Cardiac fibroblast (primary cell): ENCODE results near the gene PKD1L1.
A peak's percentile ranks its signal among the peaks of the same experiment; 100 is the strongest.

Source experiments
- DNase-seq, 2 donors: peaks; one replicate each; pipeline versions ENCODE4 v3.0.0 to v3.0.0-alpha.2; 2010; ENCODE audit warnings: low read depth in 2 of 2
- H3K4me3 ChIP-seq, 2 donors: replicated peaks in 1 of 2; 1 replicate in 1 of 2; 2 replicates in 1 of 2; pipeline ENCODE4 v1.5.1; 2011; ENCODE audit warnings: low read depth in 2 of 2, low read length in 2 of 2, mild to moderate bottlenecking in 2 of 2, moderate library complexity in 1 of 2
- TF ChIP-seq, protein P1 (sequence below): IDR thresholded peaks from one replicate; pipeline ENCODE4 v1.5.1; 2011; ENCODE audit warnings: low read depth, mild to moderate bottlenecking, low read length, inconsistent platforms

The PKD1L1 gene

DNA sequence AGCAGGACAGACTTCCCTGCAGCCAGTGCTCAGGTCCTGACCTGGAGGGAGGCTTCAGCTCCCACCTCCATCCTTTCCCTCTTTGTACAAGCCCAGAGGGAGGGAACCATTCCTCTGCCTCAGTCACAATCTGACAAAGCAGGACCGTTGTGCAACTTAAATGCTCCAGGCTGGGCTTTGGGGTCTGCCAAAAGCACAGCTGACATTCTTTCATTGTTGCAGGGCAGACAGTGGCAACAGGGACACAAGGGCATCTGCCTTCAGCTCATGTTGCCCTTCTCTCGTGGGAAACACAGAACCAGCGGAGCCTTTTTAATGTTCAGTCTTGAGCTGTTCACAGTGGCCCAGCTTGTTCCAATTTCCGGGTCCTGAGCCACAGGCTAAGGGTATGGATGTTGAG is 210.7 kb downstream of the PKD1L1 start:
- TF ChIP-seq, protein P1, sequence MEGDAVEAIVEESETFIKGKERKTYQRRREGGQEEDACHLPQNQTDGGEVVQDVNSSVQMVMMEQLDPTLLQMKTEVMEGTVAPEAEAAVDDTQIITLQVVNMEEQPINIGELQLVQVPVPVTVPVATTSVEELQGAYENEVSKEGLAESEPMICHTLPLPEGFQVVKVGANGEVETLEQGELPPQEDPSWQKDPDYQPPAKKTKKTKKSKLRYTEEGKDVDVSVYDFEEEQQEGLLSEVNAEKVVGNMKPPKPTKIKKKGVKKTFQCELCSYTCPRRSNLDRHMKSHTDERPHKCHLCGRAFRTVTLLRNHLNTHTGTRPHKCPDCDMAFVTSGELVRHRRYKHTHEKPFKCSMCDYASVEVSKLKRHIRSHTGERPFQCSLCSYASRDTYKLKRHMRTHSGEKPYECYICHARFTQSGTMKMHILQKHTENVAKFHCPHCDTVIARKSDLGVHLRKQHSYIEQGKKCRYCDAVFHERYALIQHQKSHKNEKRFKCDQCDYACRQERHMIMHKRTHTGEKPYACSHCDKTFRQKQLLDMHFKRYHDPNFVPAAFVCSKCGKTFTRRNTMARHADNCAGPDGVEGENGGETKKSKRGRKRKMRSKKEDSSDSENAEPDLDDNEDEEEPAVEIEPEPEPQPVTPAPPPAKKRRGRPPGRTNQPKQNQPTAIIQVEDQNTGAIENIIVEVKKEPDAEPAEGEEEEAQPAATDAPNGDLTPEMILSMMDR, result no peak
- no peak for DNase-seq
- no peak overlapping the region for H3K4me3 ChIP-seq

- DNase-seq, result no peak
- no peak overlapping the region for H3K4me3 ChIP-seq
- TF ChIP-seq, protein P1, result no peak
Observed at GRCh38 chr7:47735431-47736345, 212.6 kb downstream of the PKD1L1 start.

DNA sequence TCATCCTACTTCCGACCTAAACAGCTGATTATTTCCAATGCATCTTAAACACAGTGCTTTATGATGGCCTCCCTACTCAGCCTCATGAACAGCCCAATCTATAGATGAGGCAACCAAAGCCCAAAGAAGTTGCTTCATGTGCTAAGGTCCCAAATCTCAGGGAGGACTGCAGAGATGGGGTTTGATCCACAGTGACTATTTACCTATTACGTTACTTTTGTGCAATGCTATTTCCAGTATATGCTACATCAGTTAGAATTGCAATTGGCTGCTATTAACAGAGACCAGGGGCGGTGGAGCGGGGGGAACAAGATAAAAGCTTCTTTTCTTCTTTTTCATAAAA is 213.3 kb downstream of the PKD1L1 start:
- TF ChIP-seq, protein P1, result no peak
- no peak overlapping the region for H3K4me3 ChIP-seq
- DNase-seq, result no peak

DNA sequence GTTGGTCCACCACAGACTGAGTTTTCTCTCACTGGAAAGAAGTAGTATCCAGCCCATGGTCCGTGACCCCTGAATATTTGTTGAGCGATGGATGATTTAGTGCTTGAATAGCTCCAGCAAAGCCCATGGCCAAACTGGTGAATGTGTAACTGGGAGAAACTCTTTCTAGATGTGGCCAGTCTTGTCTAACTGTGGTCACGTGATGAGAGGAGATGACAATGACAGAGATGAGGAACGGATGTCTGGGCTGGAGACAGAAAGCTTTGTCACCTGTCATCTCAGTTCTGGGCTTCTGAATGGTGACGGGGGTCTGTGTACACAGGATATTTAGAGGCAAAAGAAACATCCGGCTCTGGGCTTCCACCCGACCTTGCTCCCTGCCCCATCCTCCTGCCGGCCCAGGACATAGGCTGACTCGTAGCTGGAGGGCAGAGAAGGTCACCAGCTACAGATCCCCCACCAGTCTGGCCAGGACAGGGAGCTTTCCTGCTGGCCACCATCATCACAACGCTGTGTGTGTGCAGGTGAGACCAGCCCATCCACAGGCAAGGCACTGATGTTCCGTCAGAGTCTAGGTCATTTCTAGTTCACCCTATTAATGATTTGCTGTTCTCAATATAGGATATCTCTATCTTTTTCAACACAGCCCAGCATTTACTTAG is 213.8 kb downstream of the PKD1L1 start:
- H3K4me3 ChIP-seq, result no peak overlapping the region
- DNase-seq, result no peak
- TF ChIP-seq, protein P1, result no peak

DNA sequence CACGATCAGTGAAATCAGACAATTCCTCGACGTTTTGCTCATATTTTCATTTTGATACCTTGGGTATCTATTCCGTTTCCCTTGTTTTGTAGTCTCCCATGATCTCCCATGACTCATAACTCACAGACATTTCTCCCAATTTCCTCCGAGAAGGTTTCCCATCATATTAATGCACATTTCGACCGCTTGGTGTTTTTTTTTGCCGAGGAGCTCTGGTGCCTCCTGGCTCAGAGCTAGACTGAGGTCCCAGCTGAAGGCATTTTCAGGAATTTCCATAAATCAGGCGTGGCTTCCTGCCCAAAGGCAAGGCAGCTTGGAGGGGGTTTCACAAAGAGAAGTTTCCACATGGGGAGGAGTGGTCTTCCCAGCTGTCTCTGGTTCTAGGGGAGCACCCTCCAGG is 218.1 kb downstream of the PKD1L1 start:
- no peak overlapping the region for H3K4me3 ChIP-seq

DNA sequence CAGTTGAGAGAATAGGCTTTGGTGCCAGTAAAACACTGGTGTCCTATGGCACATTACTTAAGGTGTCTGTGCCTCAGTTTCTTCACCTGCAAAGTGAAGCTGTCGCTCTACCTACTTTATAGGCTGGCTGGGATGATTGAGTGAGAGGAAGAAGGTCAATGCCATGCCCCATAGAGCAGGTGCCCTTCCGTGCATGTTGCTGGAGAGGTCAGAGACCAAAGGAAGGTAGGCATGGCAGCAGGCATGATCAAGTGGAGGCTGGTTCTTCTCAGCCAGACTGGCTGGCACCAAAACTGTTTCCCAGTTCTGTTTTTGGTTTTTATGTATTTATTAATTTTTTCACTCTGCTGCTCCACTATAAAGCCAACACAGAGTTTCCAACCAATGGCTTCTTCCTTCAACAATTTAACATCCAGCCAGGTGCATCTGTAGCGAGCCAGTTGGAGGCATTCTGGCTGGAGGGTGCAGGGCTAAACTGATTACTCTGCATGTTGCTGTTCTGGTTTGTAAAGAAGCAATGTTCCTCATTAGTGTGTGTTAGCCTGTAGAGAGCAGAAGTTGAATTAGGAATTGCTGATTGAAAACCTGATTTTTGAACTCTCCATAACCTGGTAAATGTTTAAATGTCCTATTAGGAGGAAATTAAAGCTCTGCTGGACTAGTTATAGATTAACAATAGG is 222.1 kb downstream of the PKD1L1 start:
- no peak overlapping the region for H3K4me3 ChIP-seq
- no peak for DNase-seq
- TF ChIP-seq, protein P1, result no peak

More for the DNA sequence above, 218.1 kb downstream of the PKD1L1 start:
- TF ChIP-seq, protein P1, result no peak
- peak; percentile 29 to 32 for DNase-seq
